MCF 10A (cell line): Measurements from ENCODE around the gene GPR50. TPM values are rescaled to one million over a fixed set of nuclear protein-coding genes. Genes with fewer than 3 reads are reported as not detected.

Source experiments
- BruUV-seq: library from RNA; stranded (reverse); fragments of 400-500 nt; replicated peaks from 2 replicates; lab custom pipeline; 2021; lab: Mats Ljungman, UMichigan
- CTCF ChIA-PET: fragments of 300-600 bp; sonication (Branson Sonifier 250); formaldehyde crosslinking; extraction: SDS; loops from one replicate; lab custom pipeline; 2021; ENCODE audit warnings: antibody characterized with exemption, inconsistent platforms; lab: Yijun Ruan, JAX
- POLR2A ChIA-PET: fragments of 300-600, 350-650 bp; sonication (Branson Sonifier 250); formaldehyde crosslinking; extraction: SDS; loops from one replicate; lab custom pipeline; 2020; ENCODE audit warnings: antibody characterized with exemption, inconsistent platforms; lab: Yijun Ruan, JAX
- DNase-seq: peaks from one replicate; pipeline ENCODE4 v3.0.0-alpha.2; 2018; ENCODE audit not compliant: unreplicated experiment
- H3K27ac Mint-ChIP-seq: one replicate; pipeline ENCODE4 v1.8.0; 2022; ENCODE audit warnings: mild to moderate bottlenecking, low read depth, mixed read lengths; ENCODE audit not compliant: unreplicated experiment
- H3K27me3 Mint-ChIP-seq: one replicate; pipeline ENCODE4 v1.8.0; 2022; ENCODE audit warnings: mixed read lengths; ENCODE audit not compliant: insufficient read depth, unreplicated experiment
- H3K36me3 Mint-ChIP-seq: one replicate; pipeline ENCODE4 v1.8.0; 2022; ENCODE audit warnings: mild to moderate bottlenecking, moderate library complexity, mixed read lengths; ENCODE audit not compliant: insufficient read depth, unreplicated experiment
- H3K4me1 Mint-ChIP-seq: one replicate; pipeline ENCODE4 v1.8.0; 2022; ENCODE audit warnings: mixed read lengths; ENCODE audit not compliant: insufficient read depth, unreplicated experiment
- H3K4me3 Mint-ChIP-seq: one replicate; pipeline ENCODE4 v1.8.0; 2022; ENCODE audit warnings: mild to moderate bottlenecking, moderate library complexity, mixed read lengths; ENCODE audit not compliant: unreplicated experiment
- H3K9me3 Mint-ChIP-seq: one replicate; pipeline ENCODE4 v1.8.0; 2022; ENCODE audit warnings: mixed read lengths; ENCODE audit not compliant: unreplicated experiment
- CTCF ChIP-seq: fragments of 200-600 bp; IDR thresholded peaks from one replicate; pipeline ENCODE4 v1.8.0; 2022; ENCODE audit warnings: antibody characterized with exemption, mild to moderate bottlenecking; ENCODE audit not compliant: unreplicated experiment
- intact Hi-C: fragments of 100-400 bp; cut with micrococcal nuclease; formaldehyde crosslinking; loops from 2 replicates; pipeline ENCODE4 v1.14.1; 2022
- total RNA-seq: library from RNA; stranded (reverse); gene quantifications from 2 replicates; pipeline ENCODE4 v1.2.3, GENCODE V29; 2022

The GPR50 gene
- total RNA-seq, 1 experiment from 2014 or later, result not detected

DNA sequence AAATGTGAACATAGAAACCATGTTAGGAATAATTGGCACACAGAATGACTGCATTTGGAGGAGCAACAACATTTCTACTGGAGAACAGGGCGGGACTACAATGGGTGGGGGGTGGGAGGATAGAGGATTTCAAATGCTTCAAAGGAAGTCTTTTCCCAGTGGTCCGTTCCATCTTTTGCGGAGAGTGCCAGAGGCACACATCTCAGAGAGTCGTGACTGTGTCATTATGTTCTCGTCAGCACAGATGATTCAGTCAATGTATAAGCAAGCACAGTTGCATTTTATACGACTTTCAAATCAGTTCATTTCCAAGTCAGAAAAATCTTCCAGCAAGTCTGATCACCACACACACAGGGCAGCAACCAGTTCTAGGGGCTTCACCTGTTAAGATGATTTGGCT is 22.7 kb upstream of the GPR50 start:
- Mint-ChIP-seq H3K27ac (no peak overlapping the region), H3K4me1 (peaks cover 5% of the 10 kb centered on the region), H3K27me3 (peaks cover 17% of the 10 kb centered on the region), H3K36me3 (no peaks in the 10 kb centered on the region), H3K4me3 (no peak overlapping the region), H3K9me3 (no peaks in the 10 kb centered on the region)
- no peak for TF ChIP-seq CTCF
- no peak for DNase-seq
- CTCF ChIA-PET, result interaction anchor here (0.7 to 1.4 kb wide), 5 partner anchors 32 to 352 kb away, joined by 3 to 6 read pairs (median 3); no protein-coding TSS in a partner anchor
- POLR2A ChIA-PET, result no interaction called here
- intact Hi-C loops, result loop anchor here (1.0 to 5.0 kb wide), 7 partner anchors 207 to 1774 kb away; partner anchors contain the start of gene GABRQ
- BruUV-seq, result no TSS peak

GRCh38 chrX:151155234-151155633 is 21.1 kb upstream of the GPR50 start:
- TF ChIP-seq CTCF, result no peak
- no peaks in the 10 kb centered on the region for H3K9me3 Mint-ChIP-seq
- intact Hi-C loops, result no loop called here

DNA sequence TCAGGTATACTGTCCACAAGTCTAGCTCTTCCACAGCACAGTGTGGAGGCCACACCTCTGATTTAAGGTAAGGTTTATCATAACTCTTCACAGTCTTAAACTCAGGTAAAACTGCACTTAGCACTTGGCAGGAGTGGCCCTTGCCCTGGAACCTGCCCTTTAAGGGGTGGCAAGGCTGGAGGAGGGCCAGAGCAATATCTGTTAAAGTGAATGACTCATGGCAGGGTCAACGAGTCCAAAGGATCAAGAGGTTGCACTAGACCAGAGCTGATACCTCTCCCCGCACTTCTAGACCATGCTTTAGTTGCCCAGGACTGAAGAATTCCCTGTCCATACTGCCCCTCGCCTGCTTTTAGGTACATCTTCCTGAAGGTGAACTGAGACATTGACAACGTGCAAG is 14.7 kb upstream of the GPR50 start:
- H3K36me3 Mint-ChIP-seq, result no peaks in the 10 kb centered on the region
- H3K27ac Mint-ChIP-seq, result no peak overlapping the region
- H3K27me3 Mint-ChIP-seq, result no peaks in the 10 kb centered on the region
- POLR2A ChIA-PET, result no interaction called here
- no TSS peak for BruUV-seq
- no peak overlapping the region for H3K4me3 Mint-ChIP-seq
- no peak for DNase-seq
- no peaks in the 10 kb centered on the region for H3K4me1 Mint-ChIP-seq
- no peak for TF ChIP-seq CTCF
- H3K9me3 Mint-ChIP-seq, result peaks cover 20% of the 10 kb centered on the region
- CTCF ChIA-PET, result interaction anchor here (1.2 to 1.7 kb wide), 2 partner anchors 11 to 198 kb away, joined by 4 to 8 read pairs; no protein-coding TSS in a partner anchor
- intact Hi-C loops, result no loop called here

More at GRCh38 chrX:151155234-151155633, 21.1 kb upstream of the GPR50 start:
- POLR2A ChIA-PET, result no interaction called here
- Mint-ChIP-seq H3K4me1 (peaks cover 5% of the 10 kb centered on the region), H3K27ac (no peak overlapping the region), H3K36me3 (no peaks in the 10 kb centered on the region), H3K4me3 (no peak overlapping the region), H3K27me3 (peaks cover under 1% of the 10 kb centered on the region)
- no TSS peak for BruUV-seq
- CTCF ChIA-PET, result interaction anchor here (0.6 to 0.9 kb wide), 2 partner anchors 1508 to 1667 kb away, joined by 3 read pairs; no protein-coding TSS in a partner anchor
- no peak for DNase-seq

DNA sequence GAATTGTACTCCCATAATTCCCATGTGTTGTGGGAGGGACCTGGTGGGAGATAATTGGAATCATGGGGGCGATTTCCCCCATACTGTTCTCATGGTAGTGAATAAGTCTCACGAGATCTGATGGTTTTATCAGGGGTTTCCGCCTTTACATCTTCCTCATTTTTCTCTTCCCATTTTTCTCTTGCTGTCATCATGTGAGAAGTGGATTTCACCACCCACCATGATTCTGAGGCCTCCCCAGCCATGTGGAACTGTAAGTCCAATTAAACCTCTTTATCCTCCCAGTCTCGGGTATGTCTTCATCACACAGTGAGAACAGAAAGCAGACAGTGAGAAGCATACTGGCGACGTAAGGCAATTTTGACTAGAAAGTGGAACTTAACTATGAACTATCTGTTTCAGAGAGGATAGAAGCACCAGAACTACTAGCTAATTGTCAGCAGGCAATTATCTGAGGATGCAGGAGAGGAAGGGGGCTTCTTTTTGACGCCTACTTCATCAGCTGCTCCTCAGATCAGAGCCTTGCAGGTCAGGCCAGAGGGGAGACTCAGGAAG is 8.5 kb upstream of the GPR50 start:
- no TSS peak for BruUV-seq
- intact Hi-C loops, result no loop called here
- POLR2A ChIA-PET, result no interaction called here
- H3K9me3 Mint-ChIP-seq, result peaks cover 11% of the 10 kb centered on the region
- no peak for DNase-seq
- no peaks in the 10 kb centered on the region for H3K27me3 Mint-ChIP-seq
- CTCF ChIA-PET, result no interaction called here
- TF ChIP-seq CTCF, result no peak
- no peak overlapping the region for H3K27ac Mint-ChIP-seq
- no peak overlapping the region for H3K4me3 Mint-ChIP-seq
- no peaks in the 10 kb centered on the region for H3K4me1 Mint-ChIP-seq
- H3K36me3 Mint-ChIP-seq, result no peaks in the 10 kb centered on the region
